ENCODE results near the gene SLC8A3.

Gene SLC8A3

DNA sequence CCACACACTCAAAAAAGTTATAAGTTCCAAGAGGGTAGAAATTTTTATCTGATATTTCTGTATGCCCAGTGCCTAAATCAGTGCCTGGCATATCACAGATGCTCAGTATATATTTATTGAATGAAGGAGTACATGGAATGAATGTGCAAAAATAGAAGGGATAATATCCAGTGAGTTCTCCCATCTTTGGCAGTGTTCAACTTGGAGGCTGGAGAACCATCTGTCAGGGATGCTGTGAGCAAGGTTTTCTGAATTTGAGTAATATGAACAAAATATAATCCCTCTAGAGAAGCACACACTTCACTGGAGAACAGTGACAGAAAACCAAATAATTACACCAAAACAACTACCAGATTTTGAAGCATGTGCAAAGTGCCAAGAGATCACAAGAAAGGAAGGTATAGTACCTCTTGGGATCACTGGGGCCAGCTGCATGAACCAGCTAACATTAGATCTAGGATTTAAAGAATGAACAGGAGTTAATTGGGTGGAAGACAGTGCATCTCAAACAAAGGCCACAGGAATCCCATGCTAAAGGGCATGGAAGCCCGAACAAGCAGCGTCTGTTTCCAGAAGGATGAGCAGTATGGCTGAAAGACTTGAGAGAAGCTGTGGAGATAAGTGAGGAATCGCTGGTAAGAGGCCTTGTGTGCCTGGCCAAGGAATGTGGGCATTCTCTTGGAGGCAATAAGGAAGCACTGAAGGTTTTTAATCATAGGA lies 11.5 kb downstream of the SLC8A3 start:
- DNase-seq (ENCODE audit: low spot score): no peak

DNA sequence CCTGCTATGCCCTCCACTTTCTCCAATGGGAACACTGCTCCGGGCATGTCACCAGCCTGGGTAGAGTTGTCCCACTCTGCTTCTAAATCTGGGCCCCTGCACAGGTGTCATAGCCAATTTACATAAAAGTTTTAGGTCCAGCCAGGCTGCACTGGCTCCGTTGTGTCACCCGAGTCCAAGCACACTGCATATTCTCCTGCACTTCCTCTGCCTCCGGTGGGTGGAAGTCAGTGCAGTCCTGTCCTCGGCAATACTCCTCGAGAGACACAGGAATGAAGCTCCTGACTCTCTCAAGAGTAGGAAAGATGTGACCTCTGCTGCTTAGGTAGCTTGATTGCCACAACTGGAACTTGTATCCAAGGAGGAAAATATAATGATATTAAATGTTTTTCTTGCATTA lies 15.2 kb downstream of the SLC8A3 start:
- no peak for DNase-seq (ENCODE audit: low spot score)

DNA sequence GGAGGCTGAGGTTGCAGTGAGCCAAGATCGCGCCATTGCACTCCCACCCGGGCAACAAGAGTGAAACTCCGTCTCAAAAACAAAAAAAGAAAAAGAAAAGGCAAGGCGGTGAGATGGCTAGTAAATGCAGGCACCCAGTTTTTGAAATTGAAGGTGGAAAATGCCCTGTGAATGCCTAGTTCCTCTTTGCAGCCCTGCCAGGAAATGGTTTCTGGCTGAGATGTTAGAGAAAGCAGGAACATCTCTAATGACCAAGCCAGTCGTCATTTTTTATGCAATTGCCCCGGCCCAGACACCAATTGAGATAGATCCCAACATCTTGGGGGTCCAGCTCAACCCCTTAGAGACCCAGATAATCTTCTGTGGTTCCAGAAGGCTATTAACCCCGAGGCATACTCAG lies 17.0 kb downstream of the SLC8A3 start:
- DNase-seq (ENCODE audit: low spot score): no peak

- DNase-seq (ENCODE audit: low spot score): no peak
These were observed 17.8 kb downstream of the SLC8A3 start for GRCh38 chr14:70170976-70171375.

DNA sequence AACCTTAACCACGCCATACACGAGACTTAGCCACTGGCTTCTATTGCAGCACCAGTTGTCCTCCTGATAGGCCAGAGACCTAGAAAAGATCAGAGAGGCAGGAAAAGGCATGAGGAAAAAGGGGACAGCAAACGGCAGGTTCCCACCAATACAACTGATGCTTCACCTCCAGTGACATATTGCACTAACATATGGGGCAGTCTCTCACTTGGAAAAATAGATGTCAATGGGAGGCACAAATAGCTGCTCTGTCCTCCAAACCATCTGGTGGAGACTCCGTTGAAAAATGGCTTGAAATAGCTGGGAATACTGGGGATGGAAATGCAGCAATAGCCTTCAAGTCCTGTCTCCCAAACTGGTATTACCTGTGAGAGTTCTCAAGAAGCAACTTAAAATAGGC lies 20.3 kb downstream of the SLC8A3 start:
- no peak for DNase-seq (ENCODE audit: low spot score)

- no peak for DNase-seq (ENCODE audit: low spot score)
These were observed 22.1 kb downstream of the SLC8A3 start for GRCh38 chr14:70166530-70167203.

DNA sequence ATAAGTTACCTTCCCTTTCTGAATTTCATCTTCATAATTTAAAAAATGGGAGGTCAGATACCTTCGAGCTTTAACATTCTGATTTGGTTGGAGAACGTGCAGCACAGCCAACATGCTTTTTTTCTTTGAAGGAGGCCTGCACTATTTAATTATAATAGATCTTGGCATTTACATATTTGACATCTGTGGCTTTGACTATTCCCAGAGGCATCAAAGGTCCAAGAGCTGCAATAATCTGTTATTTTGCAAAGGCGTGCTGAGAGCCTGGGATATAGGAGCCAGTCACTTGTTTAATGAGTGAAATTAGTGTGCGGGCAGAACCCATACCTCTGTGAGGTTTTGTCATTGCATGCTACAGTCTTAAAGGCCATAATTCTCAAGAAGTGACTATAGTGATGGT lies 26.4 kb downstream of the SLC8A3 start:
- DNase-seq (ENCODE audit: low spot score): no peak

DNA sequence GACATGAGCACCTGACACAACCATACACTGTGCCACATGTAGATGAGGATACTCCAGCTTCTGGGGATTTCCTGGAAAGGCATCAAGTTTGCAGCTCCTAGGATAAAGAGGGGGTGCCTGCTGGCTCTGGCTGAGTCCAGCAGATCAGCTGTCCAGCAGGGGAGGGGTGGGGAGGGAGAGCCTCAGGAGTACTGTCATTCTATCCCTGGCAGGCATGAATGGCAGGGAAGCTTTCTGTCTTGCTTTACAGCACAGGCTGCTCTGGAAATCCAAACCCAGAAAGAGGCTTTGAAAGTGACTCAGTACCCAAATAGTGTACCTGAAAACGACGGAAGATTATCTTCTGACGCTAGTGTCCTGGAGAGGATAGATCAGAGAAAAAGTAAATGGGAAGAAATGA lies 32.2 kb downstream of the SLC8A3 start:
- DNase-seq (ENCODE audit: low spot score): no peak

- no peak for DNase-seq (ENCODE audit: low spot score)
These were observed 36.0 kb downstream of the SLC8A3 start for GRCh38 chr14:70152704-70153103.

DNA sequence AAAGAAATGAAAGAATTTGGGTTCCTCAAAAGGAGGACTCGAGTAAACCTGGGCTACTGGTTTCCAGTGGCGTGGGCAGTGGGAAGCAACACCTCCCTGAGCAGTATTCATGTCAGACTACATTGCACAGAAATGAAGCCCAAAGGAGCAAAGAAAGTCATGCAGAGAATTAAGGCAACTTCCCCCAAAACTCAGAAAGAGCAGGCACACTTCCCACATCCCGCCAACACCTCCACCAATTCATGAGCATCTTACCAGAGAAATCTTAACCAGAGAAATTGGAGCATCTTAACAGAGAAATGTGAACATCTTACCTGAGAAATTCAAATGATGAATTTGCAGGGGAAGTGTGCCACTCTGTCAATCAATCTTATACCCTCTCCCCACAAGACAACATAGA lies 36.7 kb downstream of the SLC8A3 start:
- DNase-seq (ENCODE audit: low spot score): no peak

GRCh38 chr14:70149596-70150165 lies 39.1 kb downstream of the SLC8A3 start:
- DNase-seq (ENCODE audit: low spot score): no peak

DNA sequence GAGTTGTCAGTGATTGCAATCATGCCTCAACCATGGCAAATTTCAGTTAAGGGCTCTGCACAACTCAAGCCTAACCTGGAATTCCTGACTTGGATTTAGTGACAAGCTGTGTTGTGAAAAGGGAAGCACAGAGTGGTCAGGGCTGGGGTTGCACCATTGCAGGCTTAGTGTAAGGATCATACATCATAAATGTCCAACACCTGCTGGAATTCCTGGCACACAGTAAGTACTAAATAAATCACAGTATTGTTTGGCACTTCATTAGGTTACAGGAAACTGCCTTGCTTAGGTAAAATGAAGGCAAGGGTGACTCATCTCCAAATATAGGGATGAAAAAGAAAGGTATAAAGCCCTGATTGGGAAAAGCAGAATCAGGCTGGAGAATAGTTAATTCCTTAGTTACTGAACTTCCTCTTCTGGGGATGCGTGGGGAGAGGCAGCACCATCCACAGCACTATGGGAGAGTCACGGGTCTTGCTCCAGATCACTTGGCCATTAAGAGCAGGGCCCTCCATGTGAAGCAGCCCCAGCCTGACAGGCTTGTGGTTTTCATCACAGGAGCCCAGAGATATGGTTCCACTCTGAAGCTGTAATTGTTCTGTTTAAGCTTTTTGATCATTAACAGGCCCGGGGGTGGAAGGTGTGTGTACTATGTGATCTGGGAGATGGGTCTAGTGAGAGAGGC lies 39.7 kb downstream of the SLC8A3 start:
- no peak for DNase-seq (ENCODE audit: low spot score)

DNA sequence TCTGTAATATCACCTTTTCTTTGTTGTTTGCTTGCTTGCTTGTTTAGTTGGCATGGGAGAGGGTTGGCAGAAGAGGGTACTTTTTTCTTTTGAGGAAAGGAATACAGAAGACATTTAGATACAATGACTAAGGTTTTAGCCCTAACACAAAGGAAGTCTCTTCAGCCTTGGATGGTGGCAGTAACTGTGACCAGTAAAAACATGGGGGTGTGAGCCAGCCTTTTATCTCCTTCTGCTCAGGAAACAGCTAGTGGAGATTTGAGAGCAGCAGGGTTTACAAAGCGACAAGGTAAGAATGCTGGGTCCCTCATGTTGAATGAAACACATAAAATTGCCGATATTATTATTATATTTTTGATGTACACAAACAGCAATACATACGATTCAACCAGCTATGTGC lies 40.4 kb downstream of the SLC8A3 start:
- no peak for DNase-seq (ENCODE audit: low spot score)

- no peak for DNase-seq (ENCODE audit: low spot score)
These were observed 44.7 kb downstream of the SLC8A3 start for GRCh38 chr14:70144046-70144445.

GRCh38 chr14:70143306-70143705 lies 45.4 kb downstream of the SLC8A3 start:
- DNase-seq (ENCODE audit: low spot score): no peak

GRCh38 chr14:70140614-70141013 lies 48.1 kb downstream of the SLC8A3 start:
- no peak for DNase-seq (ENCODE audit: low spot score)

DNA sequence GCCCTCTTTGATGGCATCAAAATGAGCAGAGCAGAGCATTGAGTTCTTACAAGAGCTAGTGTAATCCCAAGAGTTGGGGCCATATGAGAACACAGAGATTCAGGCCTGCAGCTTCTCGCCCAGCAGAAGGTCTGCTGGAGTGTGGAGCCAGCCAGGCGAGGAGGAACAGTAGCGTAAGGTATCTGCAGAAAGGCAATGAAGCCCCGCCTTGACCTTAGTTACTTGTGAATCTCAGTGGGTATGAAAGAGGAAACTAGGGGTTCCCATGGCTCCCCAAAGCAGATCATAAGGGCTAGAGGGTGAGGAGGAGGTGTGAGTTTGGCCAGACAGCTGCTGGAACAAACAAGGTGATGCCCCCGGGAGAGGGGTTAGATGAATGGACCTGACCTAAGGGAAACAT lies 49.4 kb downstream of the SLC8A3 start:
- no peak for DNase-seq (ENCODE audit: low spot score)

GRCh38 chr14:70137788-70138187 lies 51.0 kb downstream of the SLC8A3 start:
- no peak for DNase-seq (ENCODE audit: low spot score)

GRCh38 chr14:70133461-70133860 lies 55.3 kb downstream of the SLC8A3 start:
- DNase-seq (ENCODE audit: low spot score): no peak

- DNase-seq (ENCODE audit: low spot score): no peak
These were observed 58.3 kb downstream of the SLC8A3 start for GRCh38 chr14:70130482-70130881.

DNA sequence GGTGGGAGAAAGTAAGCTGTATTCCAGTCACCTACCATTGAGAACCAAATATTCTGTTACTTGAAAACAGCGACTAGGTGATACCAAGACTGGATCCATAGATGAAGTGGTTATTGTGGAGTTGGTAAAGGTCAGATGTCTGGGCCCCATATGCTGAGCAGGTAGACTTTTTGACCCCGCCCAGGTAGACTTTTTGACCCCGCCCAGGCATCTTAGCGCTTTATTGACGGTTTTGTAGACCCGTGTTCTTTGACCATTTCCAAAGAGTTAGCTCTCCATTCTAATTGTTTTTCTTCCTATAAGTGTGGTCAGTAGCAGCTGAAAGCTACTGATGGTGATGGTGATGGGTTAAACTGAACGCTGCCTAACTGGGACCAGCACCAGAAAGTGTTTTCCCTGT lies 61.6 kb downstream of the SLC8A3 start:
- DNase-seq (ENCODE audit: low spot score): no peak

- DNase-seq (ENCODE audit: low spot score): no peak
These were observed 65.0 kb downstream of the SLC8A3 start for GRCh38 chr14:70123796-70124195.

DNA sequence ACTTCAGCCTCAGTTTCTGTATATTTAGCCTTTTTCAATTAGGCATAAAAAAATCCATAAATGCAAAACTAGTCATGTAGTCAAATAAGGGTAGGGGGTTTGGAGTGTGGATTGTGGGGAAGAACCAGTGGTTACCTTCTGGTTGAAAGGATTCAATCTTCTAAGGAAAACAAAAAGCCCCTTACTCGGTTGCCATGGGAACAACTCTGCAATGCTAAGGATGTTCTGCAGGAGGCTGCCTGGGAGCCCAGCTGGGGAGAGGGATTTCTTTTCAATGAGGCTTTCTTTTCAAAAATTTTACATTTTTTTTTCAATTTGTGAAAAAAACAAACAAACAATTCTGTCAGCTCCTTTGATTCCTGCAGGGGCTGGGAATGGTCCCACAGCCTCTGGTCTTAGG lies 67.2 kb downstream of the SLC8A3 start:
- no peak for DNase-seq (ENCODE audit: low spot score)

All from activated CD4-positive, alpha-beta T cell treated with anti-CD3 and anti-CD28 coated beads, Interleukin-2, Interleukin-4, amounts not matched to agents 100 ng/mL and 50 ng/mL, durations not matched to agents 16 hours and 8 hours (primary cell).